Mesenchymal stem cell (in vitro differentiated cells and primary cell): ENCODE data around the gene LRRN4CL.
"Not testable (repeated sequence)": the region's sequence is repeated elsewhere in the genome, so short reads cannot be mapped to it uniquely, and the experiment has no call there.

Source experiments
- DNase-seq: peaks from one replicate; pipeline ENCODE4 v3.0.0-alpha.2; 2013
- H2AFZ ChIP-seq: one replicate; pipeline ENCODE4 v1.6.1; 2013; ENCODE audit warnings: low read depth, mild to moderate bottlenecking, control low read depth, inconsistent platforms, low read length, moderate library complexity
- H2AK5ac ChIP-seq: 2 replicates; pipeline ENCODE4 v1.6.1; 2013; ENCODE audit warnings: low read length, moderate library complexity, mild to moderate bottlenecking, inconsistent platforms; ENCODE audit not compliant: severe bottlenecking
- H2BK120ac ChIP-seq: one replicate; pipeline ENCODE4 v1.6.1; 2013; ENCODE audit warnings: low read depth, mild to moderate bottlenecking, inconsistent platforms, low read length, moderate library complexity
- H2BK12ac ChIP-seq, 2 experiments: one replicate each; pipeline ENCODE4 v1.6.1; 2013; ENCODE audit warnings: inconsistent platforms in 2 of 2, low read length in 2 of 2, mild to moderate bottlenecking in 2 of 2, moderate library complexity in 2 of 2, control low read depth in 1 of 2
- H2BK15ac ChIP-seq: one replicate; pipeline ENCODE4 v1.6.1; 2013; ENCODE audit warnings: mild to moderate bottlenecking, low read depth, inconsistent platforms; ENCODE audit not compliant: poor library complexity, severe bottlenecking
- H2BK5ac ChIP-seq: 2 replicates; pipeline ENCODE4 v1.6.1; 2013; ENCODE audit warnings: low read depth, mild to moderate bottlenecking, low read length, control low read depth, inconsistent platforms; ENCODE audit not compliant: poor library complexity, severe bottlenecking
- H3K14ac ChIP-seq, 2 experiments: one replicate each; pipeline ENCODE4 v1.6.1; 2013; ENCODE audit warnings: inconsistent platforms in 2 of 2, low read length in 2 of 2, control low read depth in 1 of 2, mild to moderate bottlenecking in 1 of 2, moderate library complexity in 1 of 2
- H3K18ac ChIP-seq, 2 experiments: one replicate each; pipeline ENCODE4 v1.6.1; 2013; ENCODE audit warnings: inconsistent platforms in 2 of 2, low read length in 2 of 2, control low read depth in 1 of 2, low read depth in 1 of 2, mild to moderate bottlenecking in 1 of 2
- H3K23ac ChIP-seq, 2 experiments: one replicate each; pipeline ENCODE4 v1.6.1; 2013; ENCODE audit warnings: inconsistent platforms in 2 of 2, low read length in 2 of 2, mild to moderate bottlenecking in 2 of 2, moderate library complexity in 2 of 2, control low read depth in 1 of 2
- H3K27ac ChIP-seq: 2 replicates; pipeline ENCODE4 v1.5.1; 2013; ENCODE audit warnings: mild to moderate bottlenecking, moderate library complexity, low read length, control low read depth, inconsistent platforms; ENCODE audit not compliant: poor library complexity, severe bottlenecking
- H3K27me3 ChIP-seq, 2 experiments: 2 replicates each; pipeline versions ENCODE4 v1.6.1 to v1.7.0; 2013; ENCODE audit warnings: low read length in 2 of 2, mild to moderate bottlenecking in 2 of 2, moderate library complexity in 2 of 2, control low read depth in 1 of 2, inconsistent platforms in 1 of 2; ENCODE audit not compliant: control insufficient read depth in 1 of 2, insufficient read depth in 1 of 2
- H3K36me3 ChIP-seq, 2 experiments: 2 replicates each; pipeline versions ENCODE4 v1.6.1 to v1.7.0; 2013; ENCODE audit warnings: low read length in 2 of 2, control low read depth in 1 of 2, inconsistent platforms in 1 of 2, low read depth in 1 of 2, mild to moderate bottlenecking in 1 of 2; ENCODE audit not compliant: insufficient read depth in 2 of 2, control insufficient read depth in 1 of 2
- H3K4ac ChIP-seq, 2 experiments: one replicate each; pipeline ENCODE4 v1.6.1; 2013; ENCODE audit warnings: inconsistent platforms in 2 of 2, low read length in 2 of 2, mild to moderate bottlenecking in 2 of 2, moderate library complexity in 2 of 2, control low read depth in 1 of 2, low read depth in 1 of 2
- H3K4me1 ChIP-seq: 2 replicates; pipeline ENCODE4 v1.6.1; 2013; ENCODE audit warnings: low read depth, low read length, control low read depth; ENCODE audit not compliant: control insufficient read depth, insufficient read depth
- H3K4me2 ChIP-seq: 2 replicates; pipeline ENCODE4 v1.6.1; 2013; ENCODE audit warnings: low read length, mild to moderate bottlenecking, inconsistent platforms; ENCODE audit not compliant: poor library complexity, severe bottlenecking
- H3K4me3 ChIP-seq, 2 experiments: 2 replicates each; pipeline versions ENCODE4 v1.5.1 to v1.7.0; 2013; ENCODE audit warnings: low read length in 2 of 2, mild to moderate bottlenecking in 2 of 2, control low read depth in 1 of 2, low read depth in 1 of 2; ENCODE audit not compliant: insufficient read depth in 1 of 2
- H3K79me1 ChIP-seq: replicated peaks from 2 replicates; pipeline ENCODE4 v1.6.1; 2013; ENCODE audit warnings: mild to moderate bottlenecking, control low read depth, low read length, inconsistent platforms; ENCODE audit not compliant: poor library complexity, severe bottlenecking
- H3K9ac ChIP-seq: 2 replicates; pipeline ENCODE4 v1.7.0; 2013; ENCODE audit warnings: mild to moderate bottlenecking, low read length, moderate library complexity
- H3K9me3 ChIP-seq: 2 replicates; pipeline ENCODE4 v1.7.0; 2013; ENCODE audit warnings: mild to moderate bottlenecking, low read length; ENCODE audit not compliant: control insufficient read depth
- H4K8ac ChIP-seq: one replicate; pipeline ENCODE4 v1.6.1; 2013; ENCODE audit warnings: inconsistent platforms, mild to moderate bottlenecking, low read length, moderate library complexity
- H4K91ac ChIP-seq: one replicate; pipeline ENCODE4 v1.6.1; 2013; ENCODE audit warnings: mild to moderate bottlenecking, low read length, inconsistent platforms
- WGBS: methylation state at CpG from one replicate; pipeline ENCODE4 v1.1.7; 2013; ENCODE audit warnings: mixed read lengths; 5-methylcytosine and 5-hydroxymethylcytosine counted together

The LRRN4CL gene

DNA sequence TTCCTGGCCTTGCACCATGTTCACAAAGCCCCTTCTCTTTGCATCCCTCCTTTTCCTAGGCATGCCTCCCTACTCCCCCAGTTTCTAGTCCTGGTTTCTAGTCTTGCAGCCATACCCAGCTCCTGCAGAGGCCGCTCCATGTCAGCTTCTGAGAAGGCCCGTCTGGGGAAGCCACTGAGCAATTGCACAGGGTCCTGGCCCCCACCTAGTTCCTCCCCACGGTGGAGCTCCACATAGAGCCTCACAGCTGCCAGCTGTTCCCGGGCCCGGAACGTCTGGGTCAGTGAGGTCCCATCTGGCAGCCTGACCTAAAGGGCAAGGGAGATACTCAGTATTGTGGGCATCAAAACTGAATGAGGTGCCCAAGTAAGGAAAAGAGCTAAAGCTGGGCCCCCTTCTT lies 12.6 kb downstream of the LRRN4CL start:
- peaks cover 16 to 37% of the 10 kb centered on the region in 2 experiments for H3K36me3 ChIP-seq
- WGBS: 78% methylated on average over 6 of the region's 6 CpGs
- peaks cover 8% of the 10 kb centered on the region for H3K79me1 ChIP-seq
- H3K4ac ChIP-seq: no peak overlapping the region
- no peak overlapping the region for H4K91ac ChIP-seq
- H2AK5ac ChIP-seq: no peak overlapping the region
- H3K23ac ChIP-seq: no peak overlapping the region
- no peak overlapping the region for H2BK12ac ChIP-seq
- H3K18ac ChIP-seq: no peak overlapping the region
- DNase-seq: no peak
- H3K14ac ChIP-seq: no peak overlapping the region
- no peak overlapping the region for H2BK5ac ChIP-seq
- no peak overlapping the region for H2AFZ ChIP-seq
- H3K4me1 ChIP-seq: peaks cover 15% of the 10 kb centered on the region
- H3K4me3 ChIP-seq: no peak overlapping the region
- no peak overlapping the region for H2BK120ac ChIP-seq
- H4K8ac ChIP-seq: no peak overlapping the region
- H3K27me3 ChIP-seq: no peaks in the 10 kb centered on the region
- H3K9me3 ChIP-seq: no peaks in the 10 kb centered on the region
- H3K4me2 ChIP-seq: no peak overlapping the region
- H3K27ac ChIP-seq: no peak overlapping the region
- H3K9ac ChIP-seq: peak overlapping the region; percentile 98
- H2BK15ac ChIP-seq: no peak overlapping the region

- peaks cover 17% of the 10 kb centered on the region for H3K4me1 ChIP-seq
- not testable (repeated sequence) for H3K79me1 ChIP-seq, H2AFZ ChIP-seq, H2BK15ac ChIP-seq, H2BK120ac ChIP-seq, H3K4me3 ChIP-seq, H3K18ac ChIP-seq, H3K14ac ChIP-seq, H3K4me2 ChIP-seq, H3K9ac ChIP-seq, H4K91ac ChIP-seq, H2BK5ac ChIP-seq, H3K27ac ChIP-seq, H3K23ac ChIP-seq, H3K9me3 ChIP-seq, H3K27me3 ChIP-seq, H3K4ac ChIP-seq, H2AK5ac ChIP-seq, H2BK12ac ChIP-seq, DNase-seq, H4K8ac ChIP-seq
- 85% methylated on average over 10 of the region's 10 CpGs for WGBS
- peaks cover 16 to 37% of the 10 kb centered on the region in 2 experiments for H3K36me3 ChIP-seq
Observed at GRCh38 chr11:62675415-62675814, 13.9 kb downstream of the LRRN4CL start.

- H3K23ac ChIP-seq: no peak overlapping the region
- no peak overlapping the region for H2BK120ac ChIP-seq
- no peak overlapping the region for H2AK5ac ChIP-seq
- no peak overlapping the region for H3K4me2 ChIP-seq
- no peak overlapping the region for H4K8ac ChIP-seq
- no peak overlapping the region for H3K18ac ChIP-seq
- H2BK15ac ChIP-seq: no peak overlapping the region
- H3K9ac ChIP-seq: peak overlapping the region; percentile 98
- H3K27me3 ChIP-seq: no peaks in the 10 kb centered on the region
- H3K9me3 ChIP-seq: no peaks in the 10 kb centered on the region
- H3K36me3 ChIP-seq: peaks cover 16 to 41% of the 10 kb centered on the region in 2 experiments
- H4K91ac ChIP-seq: no peak overlapping the region
- H3K4ac ChIP-seq: no peak overlapping the region
- 100% methylated on average over 1 of the region's 2 CpGs for WGBS
- no peak overlapping the region for H2AFZ ChIP-seq
- no peak overlapping the region for H2BK5ac ChIP-seq
- peaks cover 8% of the 10 kb centered on the region for H3K79me1 ChIP-seq
- H3K4me3 ChIP-seq: peak overlapping the region in 1 of 2 experiments; percentile 94
- DNase-seq: no peak
- H3K27ac ChIP-seq: no peak overlapping the region
- no peak overlapping the region for H3K14ac ChIP-seq
- peak overlapping the region in 1 of 2 experiments; percentile 29 for H2BK12ac ChIP-seq
- H3K4me1 ChIP-seq: peaks cover 15% of the 10 kb centered on the region
Observed at GRCh38 chr11:62673196-62673525, 16.2 kb downstream of the LRRN4CL start.

- under 1% methylated on average over 59 of the region's 59 CpGs for WGBS
- Histone ChIP-seq H2AK5ac (peak within 1 kb of the TSS; percentile 50), H3K9ac (peak within 1 kb of the TSS; percentile 98), H3K36me3 (peaks cover 10 to 39% of the 10 kb centered on the region in 2 experiments), H3K27me3 (no peaks in the 10 kb centered on the region), H3K23ac (peak within 1 kb of the TSS in 1 of 2 experiments; percentile 92), H3K9me3 (no peaks in the 10 kb centered on the region), H3K4me1 (peaks cover 11% of the 10 kb centered on the region), H3K79me1 (peaks cover 11% of the 10 kb centered on the region), H3K18ac (peak within 1 kb of the TSS; percentile 42 to 97), H3K4me2 (peak within 1 kb of the TSS; percentile 85), H2BK5ac (peak within 1 kb of the TSS; percentile 46), H2BK12ac (peak within 1 kb of the TSS; percentile 29 to 35), H2BK15ac (peak within 1 kb of the TSS; percentile 86), H3K27ac (peak within 1 kb of the TSS; percentile 98), H4K8ac (peak within 1 kb of the TSS; percentile 99), H3K14ac (peak within 1 kb of the TSS in 1 of 2 experiments; percentile 39), H2BK120ac (peak within 1 kb of the TSS; percentile 89), H4K91ac (peak within 1 kb of the TSS; percentile 95), H3K4me3 (peak within 1 kb of the TSS; percentile 75 to 94), H3K4ac (peak within 1 kb of the TSS; percentile 94 to 97), H2AFZ (peak within 1 kb of the TSS; percentile 72)
- peak; percentile 91 for DNase-seq
Observed at GRCh38 chr11:62671608-62672389, 17.5 kb downstream of the LRRN4CL start, which contains the start of the genes LBHD1 and UQCC3. LBHD1 (minus strand) TSS chr11:62672267; CDS start chr11:62670031, 2,236 bp downstream. UQCC3 (plus strand) TSS chr11:62671673; CDS start chr11:62671746, 73 bp downstream.
